Fibroblast of mammary gland (primary cell): Measurements from ENCODE around the gene TTLL3.

Experiments used
- DNase-seq: peaks from one replicate; pipeline ENCODE4 v3.0.0-alpha.2; 2010; ENCODE audit warnings: low read depth
- H3K4me3 ChIP-seq: 2 replicates; pipeline ENCODE4 v1.5.1; 2011; ENCODE audit warnings: low read depth, mild to moderate bottlenecking, low read length, moderate library complexity; ENCODE audit not compliant: control insufficient read depth
- CTCF ChIP-seq: conservative IDR thresholded peaks from 2 replicates; pipeline ENCODE4 v1.5.1; 2011; ENCODE audit warnings: low read depth, low read length, inconsistent platforms; ENCODE audit not compliant: control insufficient read depth, insufficient read depth

TTLL3 gene

GRCh38 chr3:9810433-9810770 lies 340 bp downstream of the TTLL3 start:
- no peak for TF ChIP-seq CTCF
- DNase-seq: no peak
- H3K4me3 ChIP-seq: peak overlapping the region; percentile 48

- peak overlapping the region; percentile 48 for H3K4me3 ChIP-seq
- DNase-seq: no peak
- no peak for TF ChIP-seq CTCF
Measured at GRCh38 chr3:9810846-9811245, 784 bp downstream of the TTLL3 start.

GRCh38 chr3:9812870-9813483 lies 2.9 kb downstream of the TTLL3 start:
- no peak overlapping the region for H3K4me3 ChIP-seq
- DNase-seq: no peak
- no peak for TF ChIP-seq CTCF

- no peak for TF ChIP-seq CTCF
- no peak overlapping the region for H3K4me3 ChIP-seq
- DNase-seq: no peak
Measured at GRCh38 chr3:9815986-9816385, 5.9 kb downstream of the TTLL3 start.

- H3K4me3 ChIP-seq: no peak overlapping the region
- DNase-seq: no peak
- no peak for TF ChIP-seq CTCF
Measured at GRCh38 chr3:9817436-9817835, 7.4 kb downstream of the TTLL3 start.

GRCh38 chr3:9818666-9819335 lies 8.7 kb downstream of the TTLL3 start:
- no peak for DNase-seq
- no peak overlapping the region for H3K4me3 ChIP-seq
- TF ChIP-seq CTCF: no peak
